ENCODE data around the gene LGALS3.

- TF ChIP-seq CTCF (IDR thresholded peaks at IDR 0.05) (no peak), POLR2A (IDR thresholded peaks at IDR 0.05) (no peak)
These were observed 29.3 kb upstream of the LGALS3 start for GRCh38 chr14:55099756-55100155.
